ENCODE data around the gene TMSB4Y. TPM values are rescaled to one million over a fixed set of nuclear protein-coding genes. Genes with fewer than 3 reads are reported as not detected.

Gene TMSB4Y
- total and polyA plus RNA-seq, 2 of the 13 experiments (the other 11 are each of a cell fraction or from before 2014, with no cell fraction given) = 0.15 to 0.49 TPM

DNA sequence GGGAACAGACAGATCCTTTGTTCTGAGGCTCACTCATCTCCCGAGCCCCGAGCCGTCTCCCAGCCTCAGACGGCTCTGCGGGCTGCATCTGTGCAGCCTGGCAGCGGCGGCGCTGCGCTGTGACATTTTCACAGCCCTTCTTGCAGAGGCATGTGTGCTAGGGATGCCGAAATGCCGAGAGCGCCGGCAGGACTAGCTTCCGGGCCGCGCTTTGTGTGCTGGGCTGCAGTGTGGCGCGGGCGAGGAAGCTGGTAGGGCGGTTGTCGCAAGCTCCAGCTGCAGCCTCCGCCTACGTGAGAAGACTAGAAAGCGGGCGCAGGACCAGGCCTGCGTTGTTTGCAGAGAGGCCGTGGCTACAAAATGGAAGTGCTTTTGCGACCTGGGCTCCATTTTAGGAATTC, at the start of gene TMSB4Y (continued):
- no peak for TF ChIP-seq NONO (IDR thresholded peaks at IDR 0.05)
- no peak for TF ChIP-seq NONO (CRISPR knock-in tag; conservative IDR thresholded peaks at IDR 0.05)
- no peak for TF ChIP-seq ZNF724P (CRISPR knock-in tag; IDR thresholded peaks at IDR 0.05; ENCODE audit: borderline replicate concordance)
- no peak for TF ChIP-seq ZNF652 (CRISPR knock-in tag; IDR thresholded peaks at IDR 0.05; ENCODE audit: borderline replicate concordance, low read depth)
- peak; percentile 95 for TF ChIP-seq HNRNPLL (IDR thresholded peaks at IDR 0.05; ENCODE audit: low read depth, low read length, poor library complexity, severe bottlenecking)
- 0 out of 2 replicates have a peak, but pooled peaks have one; percentile 21 for TF ChIP-seq GABPA (IDR thresholded peaks at IDR 0.05; ENCODE audit: low read depth, low read length)
- TF ChIP-seq GABPA (CRISPR knock-in tag; IDR thresholded peaks at IDR 0.05; ENCODE audit: low read depth) = peak; percentile 68
- TF ChIP-seq, protein P1, sequence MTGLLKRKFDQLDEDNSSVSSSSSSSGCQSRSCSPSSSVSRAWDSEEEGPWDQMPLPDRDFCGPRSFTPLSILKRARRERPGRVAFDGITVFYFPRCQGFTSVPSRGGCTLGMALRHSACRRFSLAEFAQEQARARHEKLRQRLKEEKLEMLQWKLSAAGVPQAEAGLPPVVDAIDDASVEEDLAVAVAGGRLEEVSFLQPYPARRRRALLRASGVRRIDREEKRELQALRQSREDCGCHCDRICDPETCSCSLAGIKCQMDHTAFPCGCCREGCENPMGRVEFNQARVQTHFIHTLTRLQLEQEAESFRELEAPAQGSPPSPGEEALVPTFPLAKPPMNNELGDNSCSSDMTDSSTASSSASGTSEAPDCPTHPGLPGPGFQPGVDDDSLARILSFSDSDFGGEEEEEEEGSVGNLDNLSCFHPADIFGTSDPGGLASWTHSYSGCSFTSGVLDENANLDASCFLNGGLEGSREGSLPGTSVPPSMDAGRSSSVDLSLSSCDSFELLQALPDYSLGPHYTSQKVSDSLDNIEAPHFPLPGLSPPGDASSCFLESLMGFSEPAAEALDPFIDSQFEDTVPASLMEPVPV (CRISPR knock-in tag; IDR thresholded peaks at IDR 0.05) = no peak
- TF ChIP-seq, protein P2, sequence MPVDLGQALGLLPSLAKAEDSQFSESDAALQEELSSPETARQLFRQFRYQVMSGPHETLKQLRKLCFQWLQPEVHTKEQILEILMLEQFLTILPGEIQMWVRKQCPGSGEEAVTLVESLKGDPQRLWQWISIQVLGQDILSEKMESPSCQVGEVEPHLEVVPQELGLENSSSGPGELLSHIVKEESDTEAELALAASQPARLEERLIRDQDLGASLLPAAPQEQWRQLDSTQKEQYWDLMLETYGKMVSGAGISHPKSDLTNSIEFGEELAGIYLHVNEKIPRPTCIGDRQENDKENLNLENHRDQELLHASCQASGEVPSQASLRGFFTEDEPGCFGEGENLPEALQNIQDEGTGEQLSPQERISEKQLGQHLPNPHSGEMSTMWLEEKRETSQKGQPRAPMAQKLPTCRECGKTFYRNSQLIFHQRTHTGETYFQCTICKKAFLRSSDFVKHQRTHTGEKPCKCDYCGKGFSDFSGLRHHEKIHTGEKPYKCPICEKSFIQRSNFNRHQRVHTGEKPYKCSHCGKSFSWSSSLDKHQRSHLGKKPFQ (CRISPR knock-in tag; IDR thresholded peaks at IDR 0.05; ENCODE audit: insufficient replicate concordance) = no peak
- TF ChIP-seq, protein P3, sequence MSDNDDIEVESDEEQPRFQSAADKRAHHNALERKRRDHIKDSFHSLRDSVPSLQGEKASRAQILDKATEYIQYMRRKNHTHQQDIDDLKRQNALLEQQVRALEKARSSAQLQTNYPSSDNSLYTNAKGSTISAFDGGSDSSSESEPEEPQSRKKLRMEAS (IDR thresholded peaks at IDR 0.05) = peak; percentile 75
- no peak for TF ChIP-seq KLF11 (CRISPR knock-in tag; IDR thresholded peaks at IDR 0.05)
- TF ChIP-seq ZNF253 (CRISPR knock-in tag; IDR thresholded peaks at IDR 0.05; ENCODE audit: borderline replicate concordance) = no peak
- no peak for TF ChIP-seq SRSF1 (optimal IDR thresholded peaks at IDR 0.05; ENCODE audit: low read depth, low read length)
- TF ChIP-seq, protein P4, sequence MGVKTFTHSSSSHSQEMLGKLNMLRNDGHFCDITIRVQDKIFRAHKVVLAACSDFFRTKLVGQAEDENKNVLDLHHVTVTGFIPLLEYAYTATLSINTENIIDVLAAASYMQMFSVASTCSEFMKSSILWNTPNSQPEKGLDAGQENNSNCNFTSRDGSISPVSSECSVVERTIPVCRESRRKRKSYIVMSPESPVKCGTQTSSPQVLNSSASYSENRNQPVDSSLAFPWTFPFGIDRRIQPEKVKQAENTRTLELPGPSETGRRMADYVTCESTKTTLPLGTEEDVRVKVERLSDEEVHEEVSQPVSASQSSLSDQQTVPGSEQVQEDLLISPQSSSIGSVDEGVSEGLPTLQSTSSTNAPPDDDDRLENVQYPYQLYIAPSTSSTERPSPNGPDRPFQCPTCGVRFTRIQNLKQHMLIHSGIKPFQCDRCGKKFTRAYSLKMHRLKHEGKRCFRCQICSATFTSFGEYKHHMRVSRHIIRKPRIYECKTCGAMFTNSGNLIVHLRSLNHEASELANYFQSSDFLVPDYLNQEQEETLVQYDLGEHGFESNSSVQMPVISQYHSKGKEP (CRISPR knock-in tag; IDR thresholded peaks at IDR 0.05) = no peak
- TF ChIP-seq ARHGAP35 (CRISPR knock-in tag; IDR thresholded peaks at IDR 0.05; ENCODE audit: borderline replicate concordance) = no peak
- no peak; the same call in 1 of the 2 replicates for TF ChIP-seq ELF3 (CRISPR knock-in tag; IDR thresholded peaks at IDR 0.05)
- TF ChIP-seq SSRP1 (CRISPR knock-in tag; IDR thresholded peaks at IDR 0.05) = no peak
- no peak for TF ChIP-seq ZNF383 (CRISPR knock-in tag; IDR thresholded peaks at IDR 0.05; ENCODE audit: borderline replicate concordance)
- TF ChIP-seq ZNF605 (CRISPR knock-in tag; IDR thresholded peaks at IDR 0.05) = no peak
- no peak for TF ChIP-seq NR2F1 (CRISPR knock-in tag; IDR thresholded peaks at IDR 0.05)
- no peak for TF ChIP-seq STAG1 (CRISPR knock-in tag; IDR thresholded peaks at IDR 0.05)
- no peak for TF ChIP-seq KMT2B (CRISPR knock-in tag; IDR thresholded peaks at IDR 0.05)
- TF ChIP-seq, protein P5, sequence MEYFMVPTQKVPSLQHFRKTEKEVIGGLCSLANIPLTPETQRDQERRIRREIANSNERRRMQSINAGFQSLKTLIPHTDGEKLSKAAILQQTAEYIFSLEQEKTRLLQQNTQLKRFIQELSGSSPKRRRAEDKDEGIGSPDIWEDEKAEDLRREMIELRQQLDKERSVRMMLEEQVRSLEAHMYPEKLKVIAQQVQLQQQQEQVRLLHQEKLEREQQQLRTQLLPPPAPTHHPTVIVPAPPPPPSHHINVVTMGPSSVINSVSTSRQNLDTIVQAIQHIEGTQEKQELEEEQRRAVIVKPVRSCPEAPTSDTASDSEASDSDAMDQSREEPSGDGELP (IDR thresholded peaks at IDR 0.05; ENCODE audit: borderline replicate concordance, low read depth) = peak; percentile 23; the same call in 1 of the 2 replicates
- TF ChIP-seq ZNF484 (CRISPR knock-in tag; IDR thresholded peaks at IDR 0.05; ENCODE audit: borderline replicate concordance, low read depth) = no peak
- TF ChIP-seq NCOA1 (CRISPR knock-in tag; IDR thresholded peaks at IDR 0.05) = no peak
- TF ChIP-seq ZNF572 (CRISPR knock-in tag; IDR thresholded peaks at IDR 0.05) = no peak
